ENCODE results near the gene IL1RAP. TPM values are rescaled to one million over a fixed set of nuclear protein-coding genes. Genes with fewer than 3 reads are reported as not detected.
"Not testable (repeated sequence)": the region's sequence is repeated elsewhere in the genome, so short reads cannot be mapped to it uniquely, and the experiment has no call there.

IL1RAP gene
- total RNA-seq (2014; rRNA removed; shearing (Covaris generic)) = 39.8 and 39.9 TPM in 2 replicates
- 10.2 and 15.8 TPM in 2 replicates for polyA plus RNA-seq (2014; cell fraction: nucleus; rRNA removed)

GRCh38 chr3:190513409-190514370, at the start of gene IL1RAP:
Gene IL1RAP (plus strand): TSS chr3:190514085. CDS start chr3:190564290, 50,205 bp downstream.
- DNase-seq (ENCODE audit: extremely low read depth, low read depth) = peak; percentile 86

- no peak for DNase-seq (ENCODE audit: extremely low read depth, low read depth)
Observed at GRCh38 chr3:190467922-190468321, 46.0 kb upstream of the IL1RAP start.

GRCh38 chr3:190473261-190473660, 40.6 kb upstream of the IL1RAP start:
- DNase-seq (ENCODE audit: extremely low read depth, low read depth) = not testable (repeated sequence)

GRCh38 chr3:190481779-190482178, 32.1 kb upstream of the IL1RAP start:
- DNase-seq (ENCODE audit: extremely low read depth, low read depth) = no peak

GRCh38 chr3:190485830-190486532, 27.9 kb upstream of the IL1RAP start:
- DNase-seq (ENCODE audit: extremely low read depth, low read depth) = no peak

- no peak for DNase-seq (ENCODE audit: extremely low read depth, low read depth)
Observed at GRCh38 chr3:190486533-190486864, 27.4 kb upstream of the IL1RAP start.

- no peak for DNase-seq (ENCODE audit: extremely low read depth, low read depth)
Observed at GRCh38 chr3:190486908-190487607, 26.8 kb upstream of the IL1RAP start.

GRCh38 chr3:190491533-190492054, 22.3 kb upstream of the IL1RAP start:
- no peak for DNase-seq (ENCODE audit: extremely low read depth, low read depth)

- no peak for DNase-seq (ENCODE audit: extremely low read depth, low read depth)
Observed at GRCh38 chr3:190492129-190492528, 21.8 kb upstream of the IL1RAP start.

- no peak for DNase-seq (ENCODE audit: extremely low read depth, low read depth)
Observed at GRCh38 chr3:190492966-190493365, 20.9 kb upstream of the IL1RAP start.

- DNase-seq (ENCODE audit: extremely low read depth, low read depth) = no peak
Observed at GRCh38 chr3:190494907-190495306, 19.0 kb upstream of the IL1RAP start.

- DNase-seq (ENCODE audit: extremely low read depth, low read depth) = no peak
Observed at GRCh38 chr3:190495354-190495753, 18.5 kb upstream of the IL1RAP start.

- no peak for DNase-seq (ENCODE audit: extremely low read depth, low read depth)
Observed at GRCh38 chr3:190495796-190496195, 18.1 kb upstream of the IL1RAP start.

- no peak for DNase-seq (ENCODE audit: extremely low read depth, low read depth)
Observed at GRCh38 chr3:190496859-190497258, 17.0 kb upstream of the IL1RAP start.

- no peak for DNase-seq (ENCODE audit: extremely low read depth, low read depth)
Observed at GRCh38 chr3:190497811-190498210, 16.1 kb upstream of the IL1RAP start.

GRCh38 chr3:190498293-190498692, 15.6 kb upstream of the IL1RAP start:
- no peak for DNase-seq (ENCODE audit: extremely low read depth, low read depth)

GRCh38 chr3:190499122-190499521, 14.8 kb upstream of the IL1RAP start:
- no peak for DNase-seq (ENCODE audit: extremely low read depth, low read depth)

GRCh38 chr3:190502946-190503345, 10.9 kb upstream of the IL1RAP start:
- DNase-seq (ENCODE audit: extremely low read depth, low read depth) = no peak

GRCh38 chr3:190504354-190505125, 9.3 kb upstream of the IL1RAP start:
- DNase-seq (ENCODE audit: extremely low read depth, low read depth) = no peak

- DNase-seq (ENCODE audit: extremely low read depth, low read depth) = no peak
Observed at GRCh38 chr3:190505381-190506003, 8.4 kb upstream of the IL1RAP start.
